Measurements from ENCODE around the gene GOLGA3.
"Not testable (repeated sequence)": the region's sequence is repeated elsewhere in the genome, so short reads cannot be mapped to it uniquely, and the experiment has no call there.

GOLGA3 gene

DNA sequence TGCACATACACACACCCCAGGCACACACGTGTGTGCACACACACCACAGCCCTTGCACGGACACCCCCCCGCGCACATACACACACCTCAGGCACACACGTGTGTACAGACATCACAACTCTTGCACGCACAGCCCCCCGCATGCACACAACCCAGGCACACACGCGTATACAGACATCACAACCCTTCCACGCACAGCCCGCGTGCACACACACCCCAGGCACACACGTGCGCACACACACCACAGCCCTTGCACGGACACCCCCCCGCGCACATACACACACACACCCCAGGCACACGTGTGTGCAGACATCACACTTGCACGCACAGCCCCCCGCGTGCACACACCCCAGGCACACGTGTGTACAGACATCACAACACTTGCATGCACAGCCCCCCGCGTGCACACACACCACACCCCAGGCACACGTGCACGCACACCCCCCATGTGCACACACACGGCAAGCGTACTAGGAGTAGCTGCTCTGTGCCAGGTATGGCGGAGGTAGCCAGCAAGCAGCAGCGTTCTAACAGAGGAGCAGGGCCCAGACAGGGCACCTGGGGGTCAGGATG is 48.8 kb downstream of the GOLGA3 start:
- DNase-seq (ENCODE audit: low spot score) = no peak

DNA sequence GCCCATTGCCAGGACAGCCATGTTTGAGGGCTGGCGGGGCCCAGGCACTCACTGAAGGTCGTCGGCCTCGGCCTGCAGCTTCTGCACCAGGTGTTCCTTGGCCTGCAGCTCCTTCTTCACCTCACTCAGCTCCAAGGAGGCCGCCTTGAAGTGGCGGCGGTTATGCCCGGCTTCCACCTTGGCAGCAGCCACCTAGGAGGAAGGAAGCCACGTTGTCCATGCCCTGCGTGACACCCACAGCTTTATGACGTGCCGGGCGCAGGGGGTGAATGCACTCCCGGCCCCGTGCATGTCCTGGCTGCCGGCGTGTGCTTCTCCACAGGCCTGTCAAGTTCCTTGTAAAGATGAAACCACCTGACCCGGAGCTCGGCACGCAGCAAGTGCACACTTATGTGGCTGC is 51.1 kb downstream of the GOLGA3 start:
- no peak for DNase-seq (ENCODE audit: low spot score)

DNA sequence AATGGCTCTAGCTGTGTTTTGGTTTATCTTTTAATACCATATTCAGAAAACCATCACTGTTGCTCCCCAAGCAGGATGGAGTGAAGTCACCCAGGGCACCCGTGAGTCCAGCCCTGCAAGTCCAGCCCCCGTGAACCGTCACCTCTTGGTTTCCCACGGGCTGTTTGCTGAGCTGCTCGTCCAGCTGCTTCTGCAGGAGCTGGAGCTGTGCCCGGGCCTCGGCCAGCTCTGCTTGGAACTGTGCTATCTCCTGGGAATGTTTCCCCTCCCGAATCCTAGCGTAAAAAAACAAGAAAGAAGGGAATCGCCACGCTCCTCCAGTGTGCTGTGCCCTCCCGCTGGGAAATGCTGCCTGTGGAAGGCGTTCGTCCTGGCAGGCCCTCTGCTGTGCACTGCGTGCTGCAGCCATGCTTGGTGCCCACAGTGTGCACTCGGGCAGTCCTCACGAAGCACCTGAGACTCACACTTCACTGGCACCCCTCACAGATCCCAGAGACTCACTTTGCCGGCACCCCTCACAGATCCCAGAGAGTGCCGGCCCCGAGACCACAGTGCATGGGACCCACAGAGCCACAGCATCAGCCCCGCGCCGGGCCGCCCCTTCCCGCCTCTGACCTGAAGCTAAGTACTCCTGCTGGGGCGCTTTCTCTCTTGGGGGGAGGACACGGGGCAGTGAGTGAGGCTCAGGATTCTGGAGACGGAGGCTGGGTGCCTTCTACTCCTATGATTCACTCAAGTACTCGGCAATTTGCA is 51.7 kb downstream of the GOLGA3 start:
- no peak for DNase-seq (ENCODE audit: low spot score)

DNA sequence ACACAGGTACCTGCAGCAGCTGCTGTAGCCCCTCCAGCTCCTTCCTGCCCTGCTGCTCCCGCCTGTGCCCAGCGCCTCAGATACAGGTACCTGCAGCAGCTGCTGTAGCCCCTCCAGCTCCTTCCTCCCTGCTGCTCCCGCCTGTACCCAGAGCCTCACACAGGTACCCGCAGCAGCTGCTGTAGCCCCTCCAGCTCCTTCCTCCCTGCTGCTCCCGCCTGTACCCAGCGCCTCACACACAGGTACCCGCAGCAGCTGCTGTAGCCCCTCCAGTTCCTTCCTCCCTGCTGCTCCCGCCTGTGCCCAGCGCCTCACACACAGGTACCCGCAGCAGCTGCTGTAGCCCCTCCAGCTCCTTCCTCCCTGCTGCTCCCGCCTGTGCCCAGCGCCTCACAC is 52.4 kb downstream of the GOLGA3 start:
- DNase-seq (ENCODE audit: low spot score) = not testable (repeated sequence)

DNA sequence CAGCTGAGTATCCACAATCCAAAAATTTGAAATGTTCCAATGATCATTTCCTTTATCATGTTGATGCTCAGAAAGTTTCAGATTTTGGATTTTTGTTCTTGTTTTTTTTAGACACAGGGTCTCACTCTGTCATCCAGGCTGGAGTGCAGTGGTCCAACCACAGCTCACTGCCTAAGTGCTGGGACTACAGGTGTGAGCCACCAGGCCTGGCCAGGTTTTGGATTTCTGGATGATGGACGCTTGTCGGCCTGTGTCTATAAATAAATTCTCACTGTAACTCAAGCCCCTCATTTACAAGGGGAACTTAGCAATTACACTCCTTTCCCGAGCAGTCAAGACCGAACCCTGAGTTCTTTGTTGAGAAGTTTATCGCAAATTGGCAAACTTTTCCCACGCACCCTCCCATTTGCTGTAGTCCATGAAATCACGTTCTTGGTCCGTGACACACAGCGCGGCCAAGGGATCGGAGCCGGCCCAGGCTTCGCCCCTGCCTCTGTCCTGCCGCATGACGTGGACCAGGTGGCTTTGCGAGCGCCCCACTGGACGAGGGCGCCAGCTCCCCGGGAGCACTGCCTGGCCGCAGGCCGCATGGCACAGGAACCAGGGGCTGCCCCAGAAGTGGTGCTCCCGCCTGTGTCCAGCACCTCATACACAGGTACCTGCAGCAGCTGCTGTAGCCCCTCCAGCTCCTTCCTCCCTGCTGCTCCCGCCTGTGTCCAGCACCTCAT is 53.0 kb downstream of the GOLGA3 start:
- DNase-seq (ENCODE audit: low spot score) = no peak

DNA sequence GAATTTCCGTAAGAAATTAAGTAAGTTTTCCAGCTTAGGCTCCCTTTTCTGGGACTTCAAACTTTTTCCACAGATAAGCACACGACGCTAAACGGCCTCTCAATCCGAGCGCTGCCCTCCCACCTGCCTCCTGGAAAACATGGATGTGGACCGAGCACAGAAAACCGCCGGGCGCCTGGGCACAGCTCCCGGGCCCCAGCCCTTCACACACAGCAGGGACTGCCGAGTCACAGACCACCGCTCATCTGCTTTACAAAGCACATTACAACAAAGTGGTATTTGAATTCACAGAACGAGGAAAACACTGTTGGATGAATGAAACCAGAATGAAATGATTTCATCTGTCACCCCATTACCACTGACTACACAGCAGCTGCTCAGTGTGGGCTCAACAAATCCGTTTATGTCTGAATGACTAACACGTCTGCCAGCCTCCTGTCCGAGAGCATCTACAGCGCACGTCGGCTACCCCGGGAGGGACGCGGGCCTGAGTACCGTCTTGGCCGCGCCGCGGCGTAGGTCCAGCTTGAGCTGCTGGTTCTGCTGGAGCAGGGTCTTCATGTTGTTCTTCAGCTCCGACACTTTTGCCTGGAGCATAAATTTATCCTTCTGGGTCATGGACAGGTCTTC is 53.9 kb downstream of the GOLGA3 start:
- no peak for DNase-seq (ENCODE audit: low spot score)

DNA sequence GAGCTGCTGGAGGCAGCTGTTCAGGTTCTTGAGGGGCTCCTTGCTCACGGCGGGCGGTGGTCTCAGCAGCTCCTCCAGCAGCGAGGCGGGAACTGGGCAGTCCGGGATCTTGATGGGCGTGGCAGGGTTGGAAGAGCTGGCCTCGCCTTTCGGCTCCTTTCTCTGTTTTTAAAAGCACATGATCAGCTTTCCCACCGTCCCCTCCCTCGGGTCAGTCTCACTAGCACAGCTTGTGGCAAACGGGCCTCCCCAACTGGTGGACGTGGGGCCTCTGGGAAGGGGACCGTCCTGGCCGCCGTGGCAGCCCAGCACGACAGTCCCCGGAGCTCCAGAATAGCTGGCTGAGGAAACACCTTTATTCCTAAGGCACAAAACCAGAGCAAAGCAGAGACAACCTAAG is 54.5 kb downstream of the GOLGA3 start:
- DNase-seq (ENCODE audit: low spot score) = no peak

DNA sequence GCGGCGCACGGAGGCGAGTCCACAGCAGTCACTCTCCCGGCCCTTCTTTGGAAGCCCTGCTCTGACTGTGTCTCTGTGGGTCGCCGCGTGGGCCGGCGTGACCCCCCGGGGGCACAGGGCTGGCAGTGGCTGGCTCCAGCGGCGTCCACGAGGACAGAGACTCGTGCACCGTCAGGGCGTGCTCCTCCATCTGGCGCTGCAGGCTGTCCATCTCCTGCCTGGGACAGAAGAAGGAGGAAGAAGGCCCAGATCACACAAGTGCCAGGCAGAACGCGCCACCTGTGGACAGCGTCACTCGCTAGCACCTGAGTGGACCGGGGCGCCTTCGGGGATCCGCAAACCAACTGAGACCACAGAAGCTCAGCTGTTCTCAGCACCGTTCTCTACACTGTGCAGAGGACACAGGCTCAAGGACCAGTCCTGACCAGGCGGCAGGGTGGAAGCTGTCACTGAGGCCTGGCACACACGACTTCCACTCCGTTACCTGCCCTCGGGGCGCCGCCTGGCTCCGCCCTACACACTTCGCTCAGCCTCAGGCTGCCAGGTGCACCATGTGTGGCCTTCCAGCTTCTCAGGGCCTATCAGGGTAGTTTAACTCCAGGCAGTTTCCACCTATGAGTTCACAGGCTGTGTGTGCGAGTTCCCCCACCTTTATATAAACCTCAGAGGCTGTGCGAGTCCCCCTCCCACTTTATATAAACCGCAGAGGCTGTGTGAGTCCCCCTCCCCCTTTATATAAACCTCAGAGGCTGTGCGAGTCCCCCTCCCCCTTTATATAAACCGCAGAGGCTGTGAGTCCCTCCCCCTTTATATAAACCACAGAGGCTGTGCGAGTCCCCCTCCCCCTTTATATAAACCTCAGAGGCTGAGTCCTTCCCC is 55.4 kb downstream of the GOLGA3 start:
- no peak for DNase-seq (ENCODE audit: low spot score)

DNA sequence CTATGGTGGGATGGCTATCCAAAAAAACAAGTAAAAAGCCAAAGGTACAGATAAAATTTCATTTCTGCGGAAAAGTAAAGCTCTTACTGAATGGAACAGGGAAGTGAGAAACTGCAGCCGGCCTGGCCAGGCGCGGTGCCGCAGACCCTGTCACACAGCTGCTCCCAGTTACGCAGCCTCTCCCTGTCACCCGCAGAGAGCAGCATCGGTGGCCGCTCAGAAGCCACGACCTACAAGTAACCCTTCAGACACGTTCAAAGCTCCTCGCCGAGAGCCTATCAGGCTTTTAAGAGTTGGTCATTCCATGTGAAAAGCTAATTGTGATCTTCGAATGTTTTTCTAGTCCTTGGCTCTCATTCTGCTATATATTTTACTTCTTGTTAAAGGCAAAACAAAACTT is 56.1 kb downstream of the GOLGA3 start:
- DNase-seq (ENCODE audit: low spot score) = no peak

DNA sequence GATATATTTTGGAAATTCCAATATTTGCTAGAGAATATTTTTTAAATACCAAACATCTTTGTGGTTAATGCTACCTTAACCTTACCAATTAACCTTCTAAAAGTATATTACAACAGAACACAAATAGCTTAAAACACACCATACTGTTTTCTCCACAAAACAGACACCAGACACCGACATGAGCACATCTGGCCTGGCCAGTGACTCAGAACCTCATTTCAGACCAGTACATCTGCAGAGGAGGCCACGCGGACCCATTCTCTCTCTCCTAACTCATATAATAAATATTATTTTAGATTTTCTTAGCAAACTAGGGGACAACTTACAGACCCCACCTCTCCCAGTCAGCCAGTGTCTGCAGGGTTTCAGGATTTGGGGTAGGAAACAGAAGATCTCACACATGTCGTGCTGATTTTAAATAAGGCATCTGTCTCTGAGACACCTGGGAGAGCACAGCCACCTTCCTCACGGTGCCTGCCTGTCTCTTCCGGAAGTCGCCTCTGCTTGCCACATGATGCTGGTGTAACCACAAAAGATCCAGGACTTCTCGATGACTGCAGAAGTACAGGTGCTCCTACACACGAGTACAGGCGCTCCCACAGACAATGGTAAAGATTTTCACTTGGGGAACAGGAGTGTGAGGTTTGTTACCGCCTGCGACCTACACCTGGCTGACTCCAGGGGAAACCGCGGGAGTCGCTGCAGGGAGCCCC is 57.4 kb downstream of the GOLGA3 start:
- DNase-seq (ENCODE audit: low spot score) = no peak

DNA sequence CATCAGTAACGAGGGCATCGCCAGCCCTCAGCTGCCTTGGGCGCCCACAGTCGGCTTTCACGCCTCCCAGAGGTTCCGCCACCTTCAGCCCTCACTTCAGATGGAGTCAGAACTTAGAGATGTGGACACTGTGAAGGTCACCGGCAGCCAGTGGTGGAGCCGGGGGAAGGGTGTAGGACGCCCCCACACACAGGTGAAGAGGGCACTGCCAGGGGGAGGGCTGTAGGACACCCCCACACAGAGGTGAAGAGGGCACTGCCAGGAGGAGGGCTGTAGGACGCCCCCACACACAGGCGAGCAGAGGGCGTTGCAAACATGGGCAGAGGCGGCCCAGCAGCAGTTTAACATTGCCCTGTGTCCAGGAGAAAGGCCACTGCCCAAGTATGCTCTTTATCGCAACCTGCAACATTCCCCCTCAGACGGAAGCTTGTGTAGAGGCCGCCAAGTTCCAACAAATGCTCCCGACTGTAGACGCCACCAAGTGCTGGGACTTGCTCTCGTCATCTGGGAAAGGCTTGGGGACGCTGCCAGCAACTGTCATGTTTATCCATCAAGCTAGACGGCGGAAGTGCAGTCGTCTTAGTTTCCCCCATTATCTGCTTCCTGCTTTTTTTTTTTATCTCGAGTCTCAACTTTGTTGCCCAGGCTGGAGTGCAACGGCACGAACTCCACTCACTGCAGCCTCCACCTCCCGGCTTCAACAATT is 62.1 kb downstream of the GOLGA3 start:
- no peak for DNase-seq (ENCODE audit: low spot score)

DNA sequence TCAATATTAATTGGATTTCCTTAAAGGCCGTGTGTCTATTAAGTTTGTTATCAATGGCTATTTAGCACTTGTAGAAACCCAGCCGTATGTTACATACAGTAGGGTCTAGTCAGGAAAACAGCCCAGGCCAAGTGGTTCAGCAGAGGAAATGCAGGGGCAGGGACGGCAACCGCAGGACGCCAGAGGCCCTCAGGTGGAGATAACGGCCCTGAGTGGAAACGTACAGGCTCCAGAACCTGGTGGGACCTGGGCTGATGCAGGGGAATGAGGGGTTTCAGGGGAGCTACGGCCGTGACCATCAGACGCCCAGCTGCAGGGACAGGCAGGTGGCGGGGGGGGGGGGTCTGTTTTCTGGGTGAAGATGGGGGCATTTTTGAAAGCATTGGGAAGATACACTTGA is 63.3 kb downstream of the GOLGA3 start:
- no peak for DNase-seq (ENCODE audit: low spot score)

DNA sequence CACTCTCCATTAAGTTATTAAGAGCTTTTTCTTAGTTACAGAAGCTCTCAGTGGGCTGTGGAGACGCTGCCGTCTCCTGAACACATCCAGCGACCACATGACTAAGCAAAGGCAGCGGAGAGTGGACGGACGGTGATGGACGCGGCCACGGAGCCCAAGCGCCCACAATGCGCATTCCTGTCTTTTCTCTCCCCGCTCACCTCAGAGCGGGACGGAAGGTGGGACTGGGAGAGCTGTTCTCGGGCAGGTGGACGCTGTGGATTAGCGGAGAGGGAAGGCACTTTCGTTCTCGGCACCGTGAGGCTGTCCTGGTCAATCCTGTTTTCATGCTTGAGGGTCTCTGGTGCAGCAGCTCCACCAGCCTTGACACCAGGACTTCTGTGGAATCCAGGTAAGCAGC is 64.4 kb downstream of the GOLGA3 start:
- no peak for DNase-seq (ENCODE audit: low spot score)

DNA sequence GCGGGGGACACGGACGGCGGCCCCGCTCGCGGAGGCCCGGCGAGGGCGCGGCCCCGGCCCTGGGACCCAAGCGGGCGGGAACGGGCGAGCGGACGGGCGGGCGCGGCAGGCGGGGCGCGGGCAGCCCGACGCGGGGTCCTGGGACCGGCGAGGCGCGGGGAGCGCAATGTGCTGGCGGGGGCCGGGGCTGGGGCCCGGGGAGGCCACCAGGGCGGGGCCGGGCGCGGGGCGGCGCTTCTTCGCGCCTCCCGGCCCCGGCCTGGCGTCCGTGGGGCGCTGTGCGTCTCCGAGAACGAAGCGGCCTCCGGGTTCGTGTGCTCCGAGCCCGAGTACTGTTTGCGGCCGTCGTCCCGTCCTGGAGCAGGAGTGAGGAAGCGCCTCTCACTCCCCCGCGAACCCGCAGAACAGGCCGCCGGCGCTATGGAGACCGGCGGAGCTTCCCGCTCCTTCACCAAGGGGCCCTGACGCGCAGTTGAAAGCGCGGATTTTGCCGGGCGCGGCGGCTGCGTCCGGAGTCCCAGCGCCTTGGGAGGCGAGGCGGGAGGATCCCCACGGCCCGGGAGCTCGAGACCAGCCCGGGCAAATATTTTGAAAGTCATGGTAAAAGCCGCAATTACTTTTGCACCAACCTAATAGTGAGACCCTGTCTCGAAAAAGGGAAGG is 66.6 kb downstream of the GOLGA3 start:
- DNase-seq (ENCODE audit: low spot score) = peak; percentile 91

DNA sequence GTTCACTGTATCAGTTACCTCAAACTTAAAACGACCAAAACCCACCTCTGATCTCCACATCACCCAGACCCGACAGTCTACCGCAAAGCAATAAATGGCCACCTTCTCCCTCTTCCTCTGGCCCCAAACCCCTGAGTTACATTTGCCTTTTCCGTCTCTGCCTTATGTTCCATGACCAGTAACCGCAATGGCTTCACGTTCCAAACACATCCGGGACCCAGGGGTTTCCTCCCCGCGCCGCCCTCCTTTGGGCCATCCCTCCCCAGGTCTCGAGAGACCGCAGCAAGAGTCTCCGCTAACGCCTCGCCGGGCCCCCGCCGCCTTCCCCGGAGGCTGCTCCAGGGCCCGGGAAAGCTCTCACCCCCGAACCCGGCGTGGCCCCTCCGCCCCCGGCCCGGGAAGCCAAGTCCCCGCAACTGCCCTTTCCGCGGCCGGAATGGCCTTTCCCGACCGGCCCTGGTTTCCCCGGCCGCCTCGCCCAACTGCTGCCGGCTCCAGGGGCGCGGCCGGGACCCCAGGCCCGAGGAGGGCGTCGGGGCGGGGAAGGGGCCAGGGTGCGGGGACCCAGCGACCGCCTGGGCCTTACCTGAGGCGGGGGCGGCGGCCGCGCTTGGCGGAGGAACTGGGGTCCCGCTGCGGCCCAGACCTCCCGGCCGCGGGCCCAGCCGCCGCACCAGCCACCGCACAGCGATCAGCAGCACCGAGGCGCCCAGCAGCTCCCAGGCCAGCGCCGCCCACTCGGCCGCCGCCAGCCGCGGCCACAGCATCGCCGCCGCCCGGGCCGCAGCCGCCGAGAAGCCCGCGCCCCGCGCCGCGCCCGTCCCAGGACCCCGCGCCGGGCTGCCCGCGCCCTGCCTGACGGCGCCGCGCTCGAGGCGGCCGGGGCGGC is 67.4 kb downstream of the GOLGA3 start, which contains the start of gene ANKLE2:
TSS of gene ANKLE2 (minus strand) at position 801 of the 889 bp plus-strand sequence. CDS start at position 767, 34 bp downstream.
- DNase-seq (ENCODE audit: low spot score) = peak; percentile 58

DNA sequence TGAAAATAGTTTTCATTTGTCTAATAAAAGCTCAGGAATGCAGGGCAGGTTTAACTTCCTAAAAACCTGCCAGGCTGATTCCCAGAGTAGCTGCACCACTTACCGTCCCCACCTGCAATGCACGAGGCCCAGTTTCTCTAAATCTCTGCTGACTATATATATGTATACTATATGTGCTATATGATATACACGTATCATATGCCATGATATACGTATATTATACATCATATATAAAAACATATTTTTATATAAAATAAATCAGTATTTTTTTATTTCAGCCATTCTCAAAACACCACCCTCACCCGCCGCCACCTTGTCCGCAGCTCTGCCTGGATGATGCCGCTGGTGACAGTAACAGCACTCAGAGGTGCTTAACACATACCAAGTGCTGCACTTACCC is 69.3 kb downstream of the GOLGA3 start:
- no peak for DNase-seq (ENCODE audit: low spot score)

DNA sequence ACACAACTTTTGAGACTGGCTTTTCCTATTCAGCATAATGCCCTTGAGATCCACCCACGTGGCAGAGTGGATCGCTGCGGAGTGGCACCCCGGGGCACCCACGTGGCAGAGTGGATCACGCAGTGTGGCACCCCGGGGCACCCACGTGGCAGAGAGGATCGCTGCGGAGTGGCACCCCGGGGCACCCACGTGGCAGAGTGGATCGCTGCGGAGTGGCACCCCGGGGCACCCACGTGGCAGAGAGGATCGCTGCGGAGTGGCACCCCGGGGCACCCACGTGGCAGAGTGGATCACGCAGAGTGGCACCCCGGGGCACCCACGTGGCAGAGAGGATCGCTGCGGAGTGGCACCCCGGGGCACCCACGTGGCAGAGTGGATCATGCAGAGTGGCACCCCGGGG is 69.8 kb downstream of the GOLGA3 start:
- DNase-seq (ENCODE audit: low spot score) = not testable (repeated sequence)

DNA sequence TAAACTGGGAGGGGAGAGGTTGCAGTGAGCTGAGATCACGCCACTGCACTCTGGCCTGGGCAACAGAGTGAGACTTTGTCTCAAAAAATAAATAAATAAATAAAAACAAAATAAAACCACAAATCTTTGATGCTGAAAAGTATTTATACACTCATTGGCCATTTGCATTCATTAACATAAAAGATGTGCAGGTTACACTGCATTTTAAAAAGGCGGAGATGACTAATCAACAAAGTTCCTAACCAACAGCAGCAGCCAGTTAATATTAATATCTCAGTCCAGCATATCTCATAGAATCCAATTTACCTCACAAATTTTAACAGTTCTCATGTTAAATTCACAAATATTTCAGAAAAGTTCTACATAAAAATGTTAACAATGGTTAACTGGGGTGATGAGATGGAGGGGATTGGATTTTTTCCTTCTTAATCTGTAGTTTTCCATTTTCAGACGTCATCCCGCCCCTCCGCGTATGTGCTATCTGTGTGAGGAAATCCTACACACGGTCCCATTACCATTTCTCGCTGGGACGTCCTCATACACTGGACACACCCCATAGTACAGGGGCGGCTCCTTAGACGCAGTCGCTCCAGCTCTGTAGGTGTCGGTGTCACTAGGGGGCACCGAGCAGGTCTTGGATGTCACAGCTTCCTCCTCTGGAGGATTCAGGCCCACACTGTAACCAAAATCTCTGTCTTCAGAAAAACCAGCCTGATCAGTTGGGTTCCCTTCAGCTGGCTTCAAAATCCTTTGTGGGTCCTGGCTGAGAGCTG is 74.3 kb downstream of the GOLGA3 start:
- DNase-seq (ENCODE audit: low spot score) = no peak
